Measurements from ENCODE around the gene DRC1. TPM values are rescaled to one million over a fixed set of nuclear protein-coding genes. Genes with fewer than 3 reads are reported as not detected.

Gene DRC1
- total and polyA plus RNA-seq, 2 of the 4 experiments (the other 2 are of a cell fraction), result 0.18 TPM; not detected in 1

DNA sequence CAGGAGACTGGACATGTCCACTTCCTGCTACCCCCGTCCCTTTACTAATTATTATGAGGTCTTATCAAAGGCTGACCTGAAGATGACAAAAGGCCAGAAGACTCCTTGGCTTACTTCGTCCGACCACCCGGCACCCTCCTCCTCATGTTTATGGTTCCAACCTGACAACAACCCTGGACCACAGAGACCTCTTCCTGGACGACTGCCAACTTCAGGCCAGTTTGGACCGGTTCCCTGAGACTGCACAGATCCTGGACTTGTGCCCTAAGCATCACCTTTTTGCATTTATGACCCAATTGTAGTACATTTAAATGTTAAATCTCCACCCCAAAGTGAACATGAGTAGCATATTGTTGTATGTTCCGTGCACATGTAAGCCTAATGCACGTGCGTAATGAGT is 5.8 kb downstream of the DRC1 start:
- intact Hi-C loops (cut with micrococcal nuclease) (no loop called here), in situ Hi-C loops (cut with MboI; ENCODE audit: low sequenced_read_pairs) (no loop called here), dilution Hi-C loops (cut with HindIII; ENCODE audit: low sequenced_read_pairs, unreplicated experiment) (no loop called here)
- no peaks in the 10 kb centered on the region for H3K79me1 ChIP-seq (ENCODE audit: low read depth in 1 of 2, low read length in 2 of 2)
- H3K4me3 ChIP-seq (ENCODE audit: insufficient read depth, low read depth, low read length), result no peak overlapping the region
- H2BK20ac ChIP-seq (ENCODE audit: low read depth, low read length), result no peak overlapping the region
- H4K20me1 ChIP-seq (ENCODE audit: insufficient read depth, low read length), result no peaks in the 10 kb centered on the region
- H2AK9ac ChIP-seq (replicated peaks; ENCODE audit: low read depth, low read length, poor library complexity), result no peak overlapping the region
- no peaks in the 10 kb centered on the region for H3K9me3 ChIP-seq (ENCODE audit: control insufficient read depth, insufficient read depth, low read length)
- ATAC-seq (ENCODE audit: low read depth), result no peak
- H3K9me1 ChIP-seq (ENCODE audit: insufficient read depth, low read length), result no peaks in the 10 kb centered on the region
- H3K4me2 ChIP-seq (ENCODE audit: low read depth, low read length), result no peak overlapping the region
- H3K56ac ChIP-seq (ENCODE audit: extremely low read depth, insufficient read depth, low read length), result no peak overlapping the region
- H3K23ac ChIP-seq (ENCODE audit: low read depth, low read length), result no peak overlapping the region
- H4K5ac ChIP-seq (ENCODE audit: low read depth, low read length), result no peak overlapping the region
- 33% methylated on average over 4 of the region's 9 CpGs; no CpG with 5 or more reads in 1 of the 2 experiments for WGBS, 2 experiments (ENCODE audit: extremely low coverage in 2 of 2, insufficient read length in 1 of 2)
- DNase-seq, result no peak
- H2BK5ac ChIP-seq (ENCODE audit: low read depth, low read length, poor library complexity, severe bottlenecking), result no peak overlapping the region
- H2AFZ ChIP-seq (replicated peaks; ENCODE audit: low read length, poor library complexity), result no peak overlapping the region
- no peak overlapping the region for H4K8ac ChIP-seq (ENCODE audit: low read depth in 2 of 2, low read length in 2 of 2)
- ChIA-PET CTCF (no interaction called here), POLR2A (ENCODE audit: unreplicated experiment) (no interaction called here)
- peaks cover 11% of the 10 kb centered on the region for H3K27me3 ChIP-seq (ENCODE audit: control insufficient read depth, insufficient read depth, low read length)
- no peak for TF ChIP-seq CEBPB (IDR thresholded peaks at IDR 0.05; ENCODE audit: low read depth, low read length)
- no peak for TF ChIP-seq MAZ (IDR thresholded peaks at IDR 0.05; ENCODE audit: borderline replicate concordance, low read depth, low read length)
- TF ChIP-seq, protein P1, sequence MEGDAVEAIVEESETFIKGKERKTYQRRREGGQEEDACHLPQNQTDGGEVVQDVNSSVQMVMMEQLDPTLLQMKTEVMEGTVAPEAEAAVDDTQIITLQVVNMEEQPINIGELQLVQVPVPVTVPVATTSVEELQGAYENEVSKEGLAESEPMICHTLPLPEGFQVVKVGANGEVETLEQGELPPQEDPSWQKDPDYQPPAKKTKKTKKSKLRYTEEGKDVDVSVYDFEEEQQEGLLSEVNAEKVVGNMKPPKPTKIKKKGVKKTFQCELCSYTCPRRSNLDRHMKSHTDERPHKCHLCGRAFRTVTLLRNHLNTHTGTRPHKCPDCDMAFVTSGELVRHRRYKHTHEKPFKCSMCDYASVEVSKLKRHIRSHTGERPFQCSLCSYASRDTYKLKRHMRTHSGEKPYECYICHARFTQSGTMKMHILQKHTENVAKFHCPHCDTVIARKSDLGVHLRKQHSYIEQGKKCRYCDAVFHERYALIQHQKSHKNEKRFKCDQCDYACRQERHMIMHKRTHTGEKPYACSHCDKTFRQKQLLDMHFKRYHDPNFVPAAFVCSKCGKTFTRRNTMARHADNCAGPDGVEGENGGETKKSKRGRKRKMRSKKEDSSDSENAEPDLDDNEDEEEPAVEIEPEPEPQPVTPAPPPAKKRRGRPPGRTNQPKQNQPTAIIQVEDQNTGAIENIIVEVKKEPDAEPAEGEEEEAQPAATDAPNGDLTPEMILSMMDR (conservative IDR thresholded peaks at IDR 0.05; ENCODE audit: low read depth, low read length), result no peak
- TF ChIP-seq, protein P2, sequence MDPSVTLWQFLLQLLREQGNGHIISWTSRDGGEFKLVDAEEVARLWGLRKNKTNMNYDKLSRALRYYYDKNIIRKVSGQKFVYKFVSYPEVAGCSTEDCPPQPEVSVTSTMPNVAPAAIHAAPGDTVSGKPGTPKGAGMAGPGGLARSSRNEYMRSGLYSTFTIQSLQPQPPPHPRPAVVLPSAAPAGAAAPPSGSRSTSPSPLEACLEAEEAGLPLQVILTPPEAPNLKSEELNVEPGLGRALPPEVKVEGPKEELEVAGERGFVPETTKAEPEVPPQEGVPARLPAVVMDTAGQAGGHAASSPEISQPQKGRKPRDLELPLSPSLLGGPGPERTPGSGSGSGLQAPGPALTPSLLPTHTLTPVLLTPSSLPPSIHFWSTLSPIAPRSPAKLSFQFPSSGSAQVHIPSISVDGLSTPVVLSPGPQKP (IDR thresholded peaks at IDR 0.05; ENCODE audit: borderline replicate concordance, low read depth, low read length), result no peak
- no peak for TF ChIP-seq FOS (IDR thresholded peaks at IDR 0.05; ENCODE audit: low read depth, low read length)
- TF ChIP-seq CHD1 (IDR thresholded peaks at IDR 0.05; ENCODE audit: low read depth, low read length), result no peak
- TF ChIP-seq, protein P3, sequence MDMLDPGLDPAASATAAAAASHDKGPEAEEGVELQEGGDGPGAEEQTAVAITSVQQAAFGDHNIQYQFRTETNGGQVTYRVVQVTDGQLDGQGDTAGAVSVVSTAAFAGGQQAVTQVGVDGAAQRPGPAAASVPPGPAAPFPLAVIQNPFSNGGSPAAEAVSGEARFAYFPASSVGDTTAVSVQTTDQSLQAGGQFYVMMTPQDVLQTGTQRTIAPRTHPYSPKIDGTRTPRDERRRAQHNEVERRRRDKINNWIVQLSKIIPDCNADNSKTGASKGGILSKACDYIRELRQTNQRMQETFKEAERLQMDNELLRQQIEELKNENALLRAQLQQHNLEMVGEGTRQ (IDR thresholded peaks at IDR 0.05; ENCODE audit: low read depth, low read length), result no peak
- no peak for TF ChIP-seq MXI1 (IDR thresholded peaks at IDR 0.05; ENCODE audit: borderline replicate concordance, low read depth, low read length)
- TF ChIP-seq BHLHE40 (IDR thresholded peaks at IDR 0.05; ENCODE audit: low read depth, low read length), result no peak
- no peak for TF ChIP-seq RAD21 (IDR thresholded peaks at IDR 0.05; ENCODE audit: low read length)
- no peak for TF ChIP-seq RFX5 (IDR thresholded peaks at IDR 0.05; ENCODE audit: low read depth, low read length)
- TF ChIP-seq RCOR1 (IDR thresholded peaks at IDR 0.05; ENCODE audit: insufficient replicate concordance, low read length), result no peak
- TF ChIP-seq NFE2L2 (IDR thresholded peaks at IDR 0.05; ENCODE audit: low read depth, low read length), result no peak
- no peak for TF ChIP-seq POLR2A (IDR thresholded peaks at IDR 0.05; ENCODE audit: low read depth, low read length)
- TF ChIP-seq SMC3 (IDR thresholded peaks at IDR 0.05; ENCODE audit: low read depth, low read length), result no peak
- TF ChIP-seq MAFK (IDR thresholded peaks at IDR 0.05; ENCODE audit: low read depth, low read length), result no peak
- H4K91ac ChIP-seq (ENCODE audit: insufficient read depth, low read depth, low read length), result no peak overlapping the region
- H3K4ac ChIP-seq (ENCODE audit: low read depth, low read length), result no peak overlapping the region
- BruUV-seq (replicated peaks), result no TSS peak
- no peak overlapping the region for H3K14ac ChIP-seq (replicated peaks; ENCODE audit: low read depth, low read length)
- H2AK5ac ChIP-seq (ENCODE audit: low read depth, low read length), result no peak overlapping the region
- no peak overlapping the region for H3K9ac ChIP-seq (ENCODE audit: low read depth, low read length)
- H3K36me3 ChIP-seq (ENCODE audit: control insufficient read depth, insufficient read depth, low read length), result no peaks in the 10 kb centered on the region
- no peak overlapping the region for H3K18ac ChIP-seq (ENCODE audit: low read depth, low read length)
- no peak overlapping the region for H3K27ac ChIP-seq (ENCODE audit: insufficient read depth, low read length)
- H2BK120ac ChIP-seq (ENCODE audit: low read depth, low read length), result no peak overlapping the region
- no peaks in the 10 kb centered on the region for H3K4me1 ChIP-seq (ENCODE audit: control insufficient read depth, insufficient read depth, low read length)
- no peak overlapping the region for H2BK15ac ChIP-seq (ENCODE audit: low read depth, low read length)
